ENCODE measurements around the gene PSME3IP1. TPM values are rescaled to one million over a fixed set of nuclear protein-coding genes. Genes with fewer than 3 reads are reported as not detected.
A peak's percentile ranks its signal among the peaks of the same experiment; 100 is the strongest.

The PSME3IP1 gene
- total and polyA plus RNA-seq, 2 experiments from 2014 or later = 78.0 to 105 TPM

- Mint-ChIP-seq H3K4me3 (no peak overlapping the region), H3K4me1 (peaks cover 54% of the 10 kb centered on the region), H3K36me3 (ENCODE audit: low read depth) (peaks cover 36% of the 10 kb centered on the region), H3K9me3 (no peaks in the 10 kb centered on the region; the same call in 2 of the 3 replicates), H3K27ac (peak overlapping the region; percentile 70; the same call in 1 of the 2 replicates), H3K27me3 (ENCODE audit: insufficient read depth, low read depth, poor library complexity) (peaks cover 20% of the 10 kb centered on the region)
- ATAC-seq (peak; percentile 53), DNase-seq (ENCODE audit: low spot score) (no peak)
- H3K79me2 ChIP-seq (replicated peaks; ENCODE audit: insufficient read depth) = no peaks in the 10 kb centered on the region
- peaks cover 40% of the 10 kb centered on the region for H3K4me1 ChIP-seq (ENCODE audit: insufficient read depth)
- no peak overlapping the region for H3K4me3 ChIP-seq
- H4K20me1 ChIP-seq (replicated peaks; ENCODE audit: insufficient read depth) = no peaks in the 10 kb centered on the region
- no peak overlapping the region for H2AFZ ChIP-seq
- TF ChIP-seq ZNF462 (CRISPR knock-in tag; IDR thresholded peaks at IDR 0.05) (0 out of 2 replicates have a peak, but pooled peaks have one; percentile 8), POLR2AphosphoS5 (IDR thresholded peaks at IDR 0.05; ENCODE audit: low read depth) (no peak)
- H3F3A ChIP-seq (replicated peaks; ENCODE audit: low read depth) = no peaks in the 10 kb centered on the region
- 0 out of 2 replicates have a peak overlapping the region, but pooled peaks have one; percentile 37 for H3K4me2 ChIP-seq
- no peak overlapping the region for H3K27ac ChIP-seq (ENCODE audit: low read depth)
- H3K9me2 ChIP-seq (ENCODE audit: insufficient read depth) = no peaks in the 10 kb centered on the region
- H3K36me3 ChIP-seq (ENCODE audit: insufficient read depth) = peaks cover 11% of the 10 kb centered on the region
- no peaks in the 10 kb centered on the region for H3K27me3 ChIP-seq (ENCODE audit: insufficient read depth)
These were observed 34.5 kb downstream of the PSME3IP1 start for GRCh38 chr16:57151369-57151768.

GRCh38 chr16:57150682-57151330, 35.0 kb downstream of the PSME3IP1 start:
- ATAC-seq (no peak; the same call in 2 of the 3 replicates), DNase-seq (ENCODE audit: low spot score) (peak; percentile 19)
- peaks cover 56% of the 10 kb centered on the region for H3K4me1 Mint-ChIP-seq
- H3K36me3 ChIP-seq (ENCODE audit: insufficient read depth) = peaks cover 7% of the 10 kb centered on the region
- H3K27me3 ChIP-seq (ENCODE audit: insufficient read depth) = no peaks in the 10 kb centered on the region
- H3K9me3 Mint-ChIP-seq = no peaks in the 10 kb centered on the region; the same call in 2 of the 3 replicates
- H3K27ac ChIP-seq (ENCODE audit: low read depth) = no peak overlapping the region
- no peaks in the 10 kb centered on the region for H4K20me1 ChIP-seq (replicated peaks; ENCODE audit: insufficient read depth)
- no peaks in the 10 kb centered on the region for H3K79me2 ChIP-seq (replicated peaks; ENCODE audit: insufficient read depth)
- no peak overlapping the region for H3K4me3 Mint-ChIP-seq
- H3K4me2 ChIP-seq = peak overlapping the region; percentile 37; the same call in 1 of the 2 replicates
- H3K4me3 ChIP-seq = no peak overlapping the region
- H3K4me1 ChIP-seq (ENCODE audit: insufficient read depth) = peaks cover 41% of the 10 kb centered on the region
- no peak overlapping the region for H2AFZ ChIP-seq
- peaks cover 21% of the 10 kb centered on the region for H3K27me3 Mint-ChIP-seq (ENCODE audit: insufficient read depth, low read depth, poor library complexity)
- H3F3A ChIP-seq (replicated peaks; ENCODE audit: low read depth) = no peaks in the 10 kb centered on the region
- H3K9me2 ChIP-seq (ENCODE audit: insufficient read depth) = no peaks in the 10 kb centered on the region
- H3K27ac Mint-ChIP-seq = peak overlapping the region; percentile 72
- peaks cover 30% of the 10 kb centered on the region for H3K36me3 Mint-ChIP-seq (ENCODE audit: low read depth)
- peak in 1 of 2 experiments; percentile 43; a peak in 2 of 4 replicates for TF ChIP-seq CTCF (conservative IDR thresholded peaks at IDR 0.05; ENCODE audit: low read depth in 2 of 2)

Data from GM23338 (cell line).